ENCODE measurements around the gene TCEANC.
A peak's percentile ranks its signal among the peaks of the same experiment; 100 is the strongest.
"Not testable (repeated sequence)": the region's sequence is repeated elsewhere in the genome, so short reads cannot be mapped to it uniquely, and the experiment has no call there.

Gene TCEANC

DNA sequence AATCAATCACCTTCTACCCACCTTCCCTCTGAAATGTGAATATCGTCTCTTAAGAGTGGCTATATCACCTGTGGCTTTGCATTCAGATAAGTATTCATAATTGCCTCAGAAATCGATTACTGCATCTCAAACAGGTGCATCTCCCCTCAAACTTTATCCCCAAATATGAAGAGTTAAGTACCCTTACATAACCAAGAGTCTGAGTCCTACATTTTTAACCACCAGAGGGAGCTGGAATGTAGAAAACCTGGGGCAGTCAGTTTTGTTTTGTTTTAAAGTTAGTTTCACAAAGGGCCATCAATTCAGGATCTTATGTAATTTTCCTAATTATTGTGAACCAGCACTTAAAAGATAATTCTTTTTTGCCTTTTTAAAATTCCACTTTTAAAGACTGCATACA, 5.7 kb downstream of the TCEANC start:
- DNase-seq: peak; percentile 54

DNA sequence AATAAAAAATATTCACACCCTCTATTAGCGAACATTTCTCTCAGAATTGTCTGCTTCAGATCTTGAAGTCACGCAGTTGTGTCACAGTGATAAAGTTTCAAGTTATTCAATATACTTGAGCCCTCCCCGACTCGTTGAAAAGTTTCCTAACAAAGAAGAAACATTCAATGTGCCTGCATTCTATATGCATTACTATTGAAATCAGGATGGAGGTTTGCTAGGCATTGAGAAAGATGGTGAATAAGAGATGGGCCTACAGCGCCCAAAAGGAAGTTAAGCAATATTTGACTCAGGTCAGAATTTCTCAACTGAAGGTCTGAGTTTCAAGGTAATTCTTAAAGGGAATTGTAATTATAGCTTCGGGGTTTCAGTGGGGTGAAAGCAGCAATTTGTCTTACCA, 6.1 kb downstream of the TCEANC start:
- DNase-seq: no peak

DNA sequence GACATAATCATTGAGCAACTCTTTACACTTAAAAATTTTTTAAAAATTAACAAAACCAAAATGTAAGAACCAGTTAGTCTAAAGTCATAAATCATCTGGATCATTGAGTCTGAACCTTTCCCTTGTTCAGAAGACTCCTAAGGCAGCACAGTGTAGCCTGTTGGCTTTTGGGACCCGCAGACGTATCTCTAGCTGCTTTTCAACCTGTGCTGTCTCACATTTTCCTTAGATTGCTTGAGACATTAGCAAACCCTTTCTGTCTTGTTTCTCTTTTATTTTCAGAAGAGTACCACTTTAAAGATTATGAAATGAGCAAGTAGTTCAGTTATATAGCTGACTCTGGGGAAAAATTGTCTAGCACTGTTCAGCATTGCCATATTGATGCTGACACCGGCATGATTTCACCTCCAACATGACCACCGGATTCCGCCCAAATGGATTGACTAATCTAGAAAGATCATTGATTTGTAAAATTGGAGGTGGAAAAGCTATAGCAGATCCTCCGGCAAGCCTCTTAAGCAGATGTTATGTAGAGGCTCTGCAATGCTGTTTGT, 8.9 kb downstream of the TCEANC start:
- DNase-seq: no peak

- no peak for DNase-seq
These were observed 9.4 kb downstream of the TCEANC start for GRCh38 chrX:13662355-13662791.

DNA sequence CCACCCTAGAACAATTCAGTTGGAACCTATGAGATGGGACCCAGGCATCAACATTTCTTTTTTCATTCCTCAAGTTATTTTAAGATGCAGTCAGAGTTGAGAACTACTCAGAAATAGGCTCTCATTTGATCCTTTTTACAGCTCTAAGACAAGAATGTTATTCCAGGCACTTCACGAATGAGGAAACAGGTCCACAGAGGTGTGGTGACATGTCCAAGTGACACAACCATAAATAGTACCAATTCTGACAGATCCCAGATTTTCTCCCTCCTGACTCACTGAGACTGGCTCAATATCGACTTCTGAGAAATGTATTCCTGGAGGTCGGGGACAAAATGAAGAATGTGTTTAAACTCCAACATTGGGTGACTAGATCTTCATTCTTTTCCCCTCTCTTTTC, 11.1 kb downstream of the TCEANC start:
- DNase-seq: no peak

- DNase-seq: no peak
These were observed 13.9 kb downstream of the TCEANC start for GRCh38 chrX:13666836-13667235.

- no peak for DNase-seq
These were observed 15.0 kb downstream of the TCEANC start for GRCh38 chrX:13667919-13668318.

DNA sequence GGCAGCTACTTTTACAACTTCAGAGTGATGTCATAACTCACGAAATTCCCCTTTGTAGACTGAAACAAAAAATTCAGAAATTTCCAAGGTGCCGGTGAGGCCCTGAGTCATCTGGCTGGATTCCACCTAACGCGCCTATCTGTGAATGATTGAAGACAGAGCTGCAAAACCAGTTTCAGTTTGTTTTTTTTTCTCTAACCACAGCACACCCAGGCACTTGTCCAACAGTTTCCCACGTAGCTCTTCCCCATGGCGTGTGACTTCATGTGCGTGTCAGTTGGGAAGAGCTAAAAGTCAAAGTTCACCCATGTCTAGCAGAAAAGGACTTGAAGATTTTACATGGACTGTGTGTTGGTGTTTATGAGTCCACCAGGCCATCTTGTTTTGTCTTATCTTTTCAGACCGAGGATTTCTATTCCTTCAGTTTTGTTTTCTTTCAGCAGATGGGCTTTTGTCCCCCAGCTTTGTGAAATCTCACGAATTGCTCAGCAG, 16.4 kb downstream of the TCEANC start:
- DNase-seq: peak; percentile 58

- DNase-seq: not testable (repeated sequence)
These were observed 16.8 kb downstream of the TCEANC start for GRCh38 chrX:13669755-13670154.

DNA sequence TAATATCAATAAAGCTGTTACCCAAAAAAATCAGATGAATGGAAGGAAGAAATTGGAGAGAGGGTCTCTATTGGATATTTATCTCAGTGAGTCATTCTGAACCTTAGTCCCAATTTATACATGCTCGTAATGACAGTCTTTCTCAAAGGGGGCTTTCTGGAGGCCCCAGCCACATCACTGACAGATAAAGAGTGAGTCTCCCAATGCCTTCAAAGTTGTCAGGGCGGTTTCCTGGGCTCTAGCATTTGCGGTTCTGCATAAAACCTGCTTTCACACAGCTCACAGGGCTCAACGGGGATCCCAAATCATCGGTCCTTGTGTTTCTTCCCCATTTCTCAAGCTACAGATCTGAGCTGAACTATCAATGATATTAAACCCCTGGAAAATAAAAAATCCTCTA, 17.3 kb downstream of the TCEANC start:
- no peak for DNase-seq

GRCh38 chrX:13673016-13673415, 20.1 kb downstream of the TCEANC start:
- no peak for DNase-seq

- no peak for DNase-seq
These were observed 23.9 kb downstream of the TCEANC start for GRCh38 chrX:13676885-13677284.

DNA sequence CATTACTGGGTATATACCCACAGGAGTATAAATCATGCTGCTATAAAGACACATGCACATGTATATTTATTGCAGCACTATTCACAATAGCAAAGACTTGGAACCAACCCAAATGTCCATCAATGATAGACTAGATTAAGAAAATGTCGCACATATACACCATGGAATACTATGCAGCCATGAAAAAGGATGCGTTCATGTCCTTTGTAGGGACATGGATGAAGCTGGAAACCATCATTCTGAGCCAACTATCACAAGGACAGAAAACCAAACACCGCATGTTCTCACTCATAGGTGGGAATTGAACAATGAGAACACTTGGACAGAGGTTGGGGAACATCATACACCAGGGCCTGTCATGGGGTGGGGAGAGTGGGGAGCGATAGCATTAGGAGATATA, 26.8 kb downstream of the TCEANC start:
- not testable (repeated sequence) for DNase-seq

GRCh38 chrX:13681595-13681994, 28.7 kb downstream of the TCEANC start:
- DNase-seq: no peak

DNA sequence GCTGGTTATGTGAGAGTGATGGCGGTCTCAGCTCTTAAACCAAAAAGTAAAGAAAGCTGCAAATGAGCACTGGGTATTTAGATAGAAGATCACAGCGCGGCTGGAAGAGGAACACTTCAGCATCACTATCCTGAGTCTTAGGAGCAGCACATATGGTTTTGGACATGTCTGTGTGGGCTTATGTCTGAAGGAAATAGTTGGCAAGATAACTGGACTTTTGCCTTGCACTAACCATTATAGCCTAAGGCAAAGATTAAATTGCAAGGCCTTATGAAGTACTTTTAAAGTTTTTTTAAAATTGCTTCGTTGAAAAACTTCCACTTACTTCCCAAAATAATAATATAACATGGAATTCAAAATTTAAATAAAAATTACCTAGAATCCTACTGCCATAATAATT, 31.4 kb downstream of the TCEANC start:
- no peak for DNase-seq

DNA sequence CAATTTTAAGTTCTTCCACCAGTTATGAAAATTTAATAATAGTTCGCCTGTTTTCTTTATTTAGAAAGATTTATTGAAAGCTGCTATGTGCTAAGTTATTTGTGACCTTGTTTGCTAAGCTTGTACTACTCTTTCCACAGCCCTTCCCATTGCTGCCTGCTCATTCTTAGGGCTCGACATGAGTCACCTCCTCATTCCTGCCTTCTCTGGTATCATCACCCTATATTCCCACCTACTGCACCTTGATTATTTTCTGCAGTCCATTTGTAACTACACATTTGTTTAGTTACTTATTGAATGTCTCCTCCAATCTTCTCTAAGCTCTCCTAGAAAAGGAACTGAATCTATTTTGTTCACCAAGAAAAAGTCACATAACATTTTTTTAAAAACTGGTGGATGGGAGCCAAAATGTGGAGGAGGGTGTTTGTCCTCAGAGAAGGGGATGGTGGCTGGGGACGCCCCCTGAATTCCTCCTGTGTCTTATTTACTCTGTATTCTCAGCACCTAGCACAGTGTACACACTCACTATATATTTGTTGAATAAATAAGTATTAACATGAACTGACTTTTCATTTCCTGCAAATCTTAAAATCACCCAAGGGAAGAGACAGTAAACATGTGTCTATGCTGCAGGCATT, 32.3 kb downstream of the TCEANC start:
- no peak for DNase-seq

DNA sequence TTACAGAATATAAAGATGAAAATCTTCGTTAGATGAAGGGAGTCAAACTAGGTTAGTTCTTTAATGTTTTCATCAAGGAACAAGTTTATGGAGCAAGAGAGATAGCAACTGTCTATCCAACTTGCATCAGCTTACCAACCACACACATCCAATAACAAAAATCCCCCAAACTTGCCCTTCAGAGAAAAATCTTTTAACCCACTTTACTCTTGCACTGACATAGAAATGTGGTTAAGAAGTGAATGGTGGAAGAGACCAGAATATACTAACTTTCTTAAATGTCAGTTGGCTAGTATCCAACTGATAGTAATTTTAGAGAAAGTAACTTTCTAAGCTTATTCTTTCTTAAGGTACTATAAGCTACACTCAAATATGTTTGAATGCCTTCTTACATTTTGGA, 34.3 kb downstream of the TCEANC start:
- no peak for DNase-seq

DNA sequence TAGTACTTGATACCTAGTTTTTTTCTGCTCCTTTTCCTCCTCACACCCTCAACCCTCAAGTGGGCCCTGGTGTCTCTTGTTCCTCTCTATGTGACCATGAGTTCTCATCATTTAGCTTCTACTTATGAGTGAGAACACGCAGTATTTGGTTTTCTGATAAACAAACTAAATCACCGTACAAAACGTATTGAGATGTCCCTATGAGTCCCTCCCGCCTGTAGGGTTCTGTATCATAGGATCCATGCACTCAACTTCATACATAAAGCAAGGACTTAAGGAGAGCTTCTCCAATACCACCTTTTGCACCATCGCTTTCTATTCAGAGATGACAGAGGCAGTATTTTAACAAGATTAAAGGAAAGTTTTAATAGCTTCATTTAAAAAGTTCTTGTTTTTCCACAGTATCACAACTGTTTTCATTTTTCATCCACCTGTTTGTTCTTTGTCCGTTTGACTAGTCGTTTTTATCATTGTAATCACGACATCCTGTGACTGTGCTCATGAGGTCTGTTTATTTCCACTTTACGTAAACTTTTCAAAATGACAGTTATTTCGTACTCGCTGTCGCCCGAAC, 35.5 kb downstream of the TCEANC start:
- DNase-seq: no peak

DNA sequence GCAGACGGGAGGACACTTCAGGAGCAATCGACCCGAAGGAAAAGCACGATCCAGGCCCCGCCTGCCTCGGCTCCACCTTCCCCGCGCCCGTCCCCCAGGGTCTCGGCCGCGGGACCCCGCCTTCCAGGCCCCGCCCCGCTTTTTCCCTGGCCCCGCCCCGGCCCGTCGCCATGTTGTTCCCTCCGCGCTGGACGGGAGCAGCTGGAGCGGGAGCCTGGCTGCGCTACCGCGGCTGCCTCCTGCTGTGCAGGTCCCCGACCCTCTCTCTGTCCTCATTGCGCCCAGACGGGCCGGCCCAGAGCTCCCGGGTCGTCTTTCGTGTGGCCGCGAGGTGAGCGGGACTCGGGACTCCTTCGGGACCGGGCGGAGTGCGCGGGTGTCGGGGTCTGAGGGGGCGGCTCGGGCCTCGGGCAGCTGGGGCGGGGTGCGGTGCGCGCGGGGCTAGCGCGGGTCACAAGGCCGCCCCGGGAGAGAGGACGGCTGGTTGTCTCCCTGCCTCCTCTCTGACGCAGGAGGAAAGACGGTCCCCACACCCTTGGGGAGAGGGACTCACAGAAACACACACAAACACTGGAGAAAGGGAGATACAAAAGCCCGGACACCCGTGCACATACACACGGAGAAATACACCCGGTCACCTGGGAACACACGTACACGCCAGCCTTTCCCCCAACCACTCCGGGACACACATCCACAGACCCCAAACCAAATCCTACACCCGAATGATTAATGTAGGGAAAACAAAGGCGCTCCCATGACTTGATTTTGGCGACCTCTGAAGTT, 36.2 kb downstream of the TCEANC start, which contains the start of gene RAB9A:
TSS of gene RAB9A (plus strand) at position 171 of the 783 bp plus-strand sequence. CDS start 19,619 bp downstream, outside the sequence.
- DNase-seq: peak; percentile 77

GRCh38 chrX:13689741-13690211, 36.8 kb downstream of the TCEANC start:
- no peak for DNase-seq

GRCh38 chrX:13690836-13691235, 37.9 kb downstream of the TCEANC start:
- DNase-seq: peak; percentile 9

DNA sequence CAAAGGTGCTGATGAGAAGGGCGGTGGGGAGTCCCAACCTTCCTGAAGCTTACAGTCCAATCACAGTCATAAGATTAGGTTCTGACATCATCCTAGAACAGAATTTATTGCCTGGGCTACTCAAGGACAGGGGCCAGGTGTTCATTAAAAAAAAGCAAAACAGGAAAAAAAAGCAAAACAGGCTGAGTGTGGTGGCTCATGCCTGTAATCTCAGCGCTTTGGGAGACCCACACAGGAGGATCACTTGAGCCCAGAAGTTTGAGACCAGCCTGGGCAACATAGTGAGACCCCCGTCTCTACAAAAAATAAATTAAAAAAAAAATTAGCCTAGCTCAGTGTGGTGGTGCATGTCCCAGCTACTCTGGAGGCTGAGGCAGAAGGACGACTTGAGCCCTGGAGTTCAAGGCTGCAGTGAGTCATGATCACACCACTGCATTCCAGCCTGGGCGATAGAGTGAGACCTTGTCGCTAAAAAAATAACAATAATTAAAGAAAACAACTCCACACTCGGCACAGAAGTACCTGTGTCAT, 39.0 kb downstream of the TCEANC start:
- no peak for DNase-seq

DNA sequence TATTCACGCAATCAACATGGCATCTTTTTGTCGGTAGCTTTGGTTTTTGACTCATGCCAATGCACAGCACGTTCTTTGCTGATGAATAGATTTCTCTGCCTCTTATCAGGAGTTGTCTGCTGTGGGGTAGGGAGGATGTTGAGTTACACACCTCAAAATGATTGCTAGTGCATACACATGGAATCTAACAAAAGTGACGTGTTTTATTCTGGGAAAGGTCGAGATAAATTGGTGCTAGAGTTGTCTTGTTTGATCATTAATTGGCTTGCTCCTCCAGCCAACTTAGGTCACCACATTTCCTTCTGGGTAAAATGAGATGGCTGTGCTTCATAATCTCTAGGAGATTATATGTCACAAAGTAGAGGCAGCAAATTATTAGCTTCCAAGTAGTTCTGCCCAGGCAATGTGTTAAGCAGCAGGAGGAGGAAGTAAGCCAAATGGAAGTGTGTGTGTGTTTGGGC, 39.9 kb downstream of the TCEANC start:
- no peak for DNase-seq
